ENCODE results near the gene CDK18.

GRCh38 chr1:205483372-205483771 is 21.1 kb upstream of the CDK18 start:
- TF ChIP-seq CTCF (optimal IDR thresholded peaks at IDR 0.05 in 1 of 3, IDR thresholded peaks at IDR 0.05 in 1 of 3, conservative IDR thresholded peaks at IDR 0.05 in 1 of 3; ENCODE audit: extremely low read depth in 1 of 3, insufficient read depth in 2 of 3, low read length in 3 of 3) = no peak
- TF ChIP-seq EZH2 (IDR thresholded peaks at IDR 0.05; ENCODE audit: low read length) = no peak

All from keratinocyte (primary cell).